ENCODE results near the gene PHACTR1.

PHACTR1 gene

DNA sequence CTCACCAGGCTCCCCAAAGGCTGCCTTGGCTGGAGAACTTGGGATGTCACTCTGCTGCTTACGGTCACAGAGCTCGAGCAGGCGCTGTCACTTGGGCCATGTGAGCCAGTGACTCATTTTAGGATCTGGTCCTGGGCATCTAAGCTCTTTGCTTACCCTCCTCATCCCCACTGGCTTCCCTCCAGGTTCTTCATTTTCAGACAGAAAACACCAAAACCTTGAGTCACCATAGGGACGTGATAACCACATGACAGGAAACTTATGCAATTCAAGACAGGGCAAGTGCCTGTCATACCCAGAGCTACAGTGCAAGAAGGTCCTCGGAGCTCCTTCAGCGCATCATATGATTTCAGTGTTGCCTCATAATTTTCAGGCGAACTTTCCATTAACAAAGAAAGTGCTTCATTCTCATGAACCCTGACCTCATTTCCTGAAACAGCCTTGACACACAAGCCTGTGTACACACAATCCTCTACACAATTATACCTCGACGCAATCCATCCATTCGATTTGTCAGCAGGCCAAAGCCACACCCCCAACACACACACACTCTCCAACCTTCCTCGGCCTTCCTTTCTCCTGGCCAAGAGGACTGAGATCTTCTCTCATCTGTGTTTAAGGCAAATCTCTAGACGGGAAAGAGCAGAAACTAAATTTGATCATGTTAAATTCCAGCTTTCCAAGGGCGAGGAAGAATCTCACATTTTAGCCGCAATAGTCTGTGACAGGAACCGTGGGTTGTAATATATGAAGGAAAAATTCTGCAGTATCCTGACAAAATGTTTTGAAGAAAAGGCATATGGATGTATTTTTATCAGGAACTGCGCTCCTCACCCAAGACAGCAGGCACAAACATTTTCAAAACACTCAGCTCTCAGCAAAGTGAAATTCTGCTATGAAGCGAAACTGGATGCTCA is 586.4 kb downstream of the PHACTR1 start:
- H3K4me3 ChIP-seq (ENCODE audit: low read depth, low read length): peak overlapping the region; percentile 3; the same call in 1 of the 2 replicates
- TF ChIP-seq, protein P1, sequence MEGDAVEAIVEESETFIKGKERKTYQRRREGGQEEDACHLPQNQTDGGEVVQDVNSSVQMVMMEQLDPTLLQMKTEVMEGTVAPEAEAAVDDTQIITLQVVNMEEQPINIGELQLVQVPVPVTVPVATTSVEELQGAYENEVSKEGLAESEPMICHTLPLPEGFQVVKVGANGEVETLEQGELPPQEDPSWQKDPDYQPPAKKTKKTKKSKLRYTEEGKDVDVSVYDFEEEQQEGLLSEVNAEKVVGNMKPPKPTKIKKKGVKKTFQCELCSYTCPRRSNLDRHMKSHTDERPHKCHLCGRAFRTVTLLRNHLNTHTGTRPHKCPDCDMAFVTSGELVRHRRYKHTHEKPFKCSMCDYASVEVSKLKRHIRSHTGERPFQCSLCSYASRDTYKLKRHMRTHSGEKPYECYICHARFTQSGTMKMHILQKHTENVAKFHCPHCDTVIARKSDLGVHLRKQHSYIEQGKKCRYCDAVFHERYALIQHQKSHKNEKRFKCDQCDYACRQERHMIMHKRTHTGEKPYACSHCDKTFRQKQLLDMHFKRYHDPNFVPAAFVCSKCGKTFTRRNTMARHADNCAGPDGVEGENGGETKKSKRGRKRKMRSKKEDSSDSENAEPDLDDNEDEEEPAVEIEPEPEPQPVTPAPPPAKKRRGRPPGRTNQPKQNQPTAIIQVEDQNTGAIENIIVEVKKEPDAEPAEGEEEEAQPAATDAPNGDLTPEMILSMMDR (IDR thresholded peaks at IDR 0.05; ENCODE audit: insufficient read depth, low read depth, low read length, missing control alignments): no peak
- DNase-seq (ENCODE audit: low read depth): peak; percentile 93

DNA sequence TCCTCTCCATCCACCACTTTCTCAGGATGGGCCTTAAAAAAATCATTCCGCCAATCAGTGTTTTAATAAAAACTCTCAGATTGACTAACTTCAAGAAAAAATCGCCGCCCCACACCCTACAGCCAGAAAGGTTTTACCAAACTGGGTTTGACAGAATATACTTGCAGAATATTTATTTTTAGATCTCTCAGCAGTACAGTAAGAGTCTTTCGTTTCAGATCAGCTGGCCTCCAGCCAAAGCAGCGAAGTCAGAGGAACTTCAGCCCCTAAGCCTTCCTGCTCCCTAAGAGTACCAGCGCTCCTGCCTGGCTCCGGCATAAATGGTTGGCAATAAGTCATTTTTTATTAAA is 587.1 kb downstream of the PHACTR1 start:
- peak; percentile 91 for DNase-seq (ENCODE audit: low read depth)
- peak overlapping the region; percentile 3; the same call in 1 of the 2 replicates for H3K4me3 ChIP-seq (ENCODE audit: low read depth, low read length)
- TF ChIP-seq, protein P1 (IDR thresholded peaks at IDR 0.05; ENCODE audit: insufficient read depth, low read depth, low read length, missing control alignments): no peak

DNA sequence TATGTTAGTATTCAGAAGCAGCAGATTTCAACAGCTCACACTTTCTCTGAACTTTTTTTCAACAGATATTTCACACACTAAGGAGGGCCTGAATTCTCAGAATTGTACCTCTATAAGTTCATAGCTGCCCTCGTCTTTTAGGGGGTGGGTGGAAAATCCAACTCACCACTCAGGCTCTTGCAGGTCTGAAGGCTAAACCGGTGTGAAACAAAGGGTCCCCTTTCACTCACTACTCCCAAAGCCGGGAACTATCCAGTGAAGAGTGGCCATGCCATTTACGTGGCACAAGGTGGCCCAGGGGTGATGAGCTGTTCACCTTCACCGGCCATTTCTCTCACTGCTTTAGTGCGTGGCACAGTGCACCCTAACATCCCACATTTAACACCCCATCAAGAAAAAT is 587.5 kb downstream of the PHACTR1 start:
- DNase-seq (ENCODE audit: low read depth): no peak
- TF ChIP-seq, protein P1 (IDR thresholded peaks at IDR 0.05; ENCODE audit: insufficient read depth, low read depth, low read length, missing control alignments): no peak
- H3K4me3 ChIP-seq (ENCODE audit: low read depth, low read length): no peak overlapping the region; the same call in 1 of the 2 replicates

DNA sequence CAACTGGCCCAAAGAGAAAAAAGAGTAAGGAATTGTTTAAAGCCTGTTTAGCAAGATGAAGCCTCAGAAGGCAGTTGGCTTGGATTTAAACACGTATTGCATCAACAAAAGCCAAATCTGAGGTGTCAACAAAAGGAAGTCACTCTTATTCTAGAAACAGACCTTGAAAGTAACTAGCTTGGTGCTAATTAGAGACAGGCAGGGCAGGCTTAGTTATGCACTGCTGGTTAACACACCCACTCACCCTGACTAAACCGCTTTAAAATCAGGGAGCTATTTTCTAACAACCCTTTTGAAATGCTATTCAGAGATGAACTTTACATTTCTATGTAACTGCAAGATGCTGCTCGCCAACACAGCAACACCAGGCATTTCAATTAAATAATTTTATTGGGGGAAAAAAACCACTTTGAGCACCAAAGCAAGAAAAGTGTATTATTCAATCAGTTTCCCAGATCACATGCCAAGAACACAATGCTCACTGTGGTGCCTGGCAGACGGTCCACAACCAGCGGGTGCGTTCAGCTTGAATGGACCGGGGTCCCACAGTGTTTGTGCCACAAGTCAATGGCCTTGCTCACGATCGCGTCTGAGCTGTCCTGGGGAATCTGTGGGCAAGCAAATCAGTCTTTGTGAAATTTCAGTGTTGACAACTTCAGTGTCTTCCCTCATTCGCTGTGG is 588.2 kb downstream of the PHACTR1 start:
- TF ChIP-seq, protein P1 (IDR thresholded peaks at IDR 0.05; ENCODE audit: insufficient read depth, low read depth, low read length, missing control alignments): no peak
- no peak overlapping the region; the same call in 1 of the 2 replicates for H3K4me3 ChIP-seq (ENCODE audit: low read depth, low read length)
- peak; percentile 76 for DNase-seq (ENCODE audit: low read depth)

DNA sequence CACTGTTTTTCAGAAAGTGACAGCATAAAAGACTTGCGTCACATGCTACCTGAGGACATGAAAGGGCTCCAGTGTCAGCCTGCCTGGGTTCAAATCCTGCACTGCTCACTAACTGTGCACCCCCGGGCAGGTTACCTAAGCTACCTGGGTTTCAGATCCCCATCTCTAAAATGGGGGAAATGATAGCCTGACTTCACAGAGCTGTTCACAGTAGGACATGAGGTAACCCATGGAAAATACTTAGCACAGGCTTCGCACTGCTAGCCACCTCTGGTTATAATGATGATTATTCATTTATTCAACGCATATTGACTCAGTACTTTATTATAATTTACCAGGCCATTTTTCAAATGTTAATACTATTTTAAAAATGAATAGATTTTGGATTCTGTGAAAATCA is 588.7 kb downstream of the PHACTR1 start:
- no peak overlapping the region for H3K4me3 ChIP-seq (ENCODE audit: low read depth, low read length)
- TF ChIP-seq, protein P1 (IDR thresholded peaks at IDR 0.05; ENCODE audit: insufficient read depth, low read depth, low read length, missing control alignments): no peak
- no peak for DNase-seq (ENCODE audit: low read depth)

DNA sequence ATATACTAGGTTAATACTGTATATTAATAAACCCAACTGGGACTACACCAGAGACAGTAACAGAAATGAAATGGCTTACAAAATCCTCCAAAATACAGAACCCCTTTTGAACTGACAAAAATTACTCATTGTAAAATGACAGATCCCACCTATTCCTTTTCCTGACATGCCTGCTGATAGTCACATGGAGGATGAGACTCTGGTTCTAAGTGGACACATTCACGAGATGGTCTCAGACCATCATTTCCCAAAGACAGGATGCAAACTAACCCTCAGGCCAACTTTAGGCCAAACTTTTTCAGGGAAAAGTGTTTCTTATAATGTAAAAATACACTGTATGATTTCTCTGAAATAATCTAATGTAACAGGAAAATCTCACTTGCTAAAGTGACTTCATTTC is 589.2 kb downstream of the PHACTR1 start:
- TF ChIP-seq, protein P1 (IDR thresholded peaks at IDR 0.05; ENCODE audit: insufficient read depth, low read depth, low read length, missing control alignments): no peak
- H3K4me3 ChIP-seq (ENCODE audit: low read depth, low read length): no peak overlapping the region
- no peak for DNase-seq (ENCODE audit: low read depth)

Data from GM12865 (cell line).